H1 (cell line): ENCODE measurements around the gene NHP2. TPM values are rescaled to one million over a fixed set of nuclear protein-coding genes. Genes with fewer than 3 reads are reported as not detected.
A peak's percentile ranks its signal among the peaks of the same experiment; 100 is the strongest.

ENCODE experiments used
- CTCF ChIA-PET: fragments of 300-600 bp; sonication (Branson Sonifier 250); formaldehyde crosslinking; loops from one replicate; lab custom pipeline; 2021; ENCODE audit not compliant: partially characterized antibody; lab: Charles Lee
- POLR2A ChIA-PET: fragments of 300-600 bp; sonication (Branson Sonifier 250); formaldehyde crosslinking; loops from one replicate; lab custom pipeline; 2021; ENCODE audit warnings: inconsistent platforms; ENCODE audit not compliant: partially characterized antibody; lab: Charles Lee
- DNase-seq, 2 experiments: peaks; one replicate each; pipeline versions ENCODE4 v3.0.0 to v3.0.0-alpha.2; 2010 to 2022; ENCODE audit warnings: low spot score in 2 of 2, low read depth in 1 of 2, mixed read lengths in 1 of 2
- FAIRE-seq: peaks from 2 replicates; lab custom pipeline; 2011; peaks lifted over from hg19 to GRCh38; lab: Jason Lieb, UNC
- H2AFZ ChIP-seq: 2 replicates; pipeline ENCODE4 v1.8.1; 2012; ENCODE audit warnings: low read length, inconsistent platforms
- H2AK5ac ChIP-seq: 2 replicates; pipeline ENCODE4 v1.6.1; 2013; ENCODE audit warnings: low read depth, low read length
- H2BK120ac ChIP-seq: replicated peaks from 2 replicates; pipeline ENCODE3; 2013; ENCODE audit warnings: low read depth, low read length, inconsistent platforms
- H2BK12ac ChIP-seq: 2 replicates; pipeline ENCODE4 v1.6.1; 2013; ENCODE audit warnings: low read depth, low read length
- H2BK15ac ChIP-seq: 2 replicates; pipeline ENCODE4 v1.6.1; 2013; ENCODE audit warnings: low read length
- H2BK20ac ChIP-seq: 2 replicates; pipeline ENCODE4 v1.6.1; 2013; ENCODE audit warnings: low read length
- H2BK5ac ChIP-seq: 2 replicates; pipeline ENCODE4 v1.6.1; 2013; ENCODE audit warnings: low read depth, low read length
- H3K14ac ChIP-seq: 2 replicates; pipeline ENCODE4 v1.6.1; 2013; ENCODE audit warnings: inconsistent platforms; ENCODE audit not compliant: insufficient read length
- H3K18ac ChIP-seq: 2 replicates; pipeline ENCODE4 v1.6.1; 2013; ENCODE audit warnings: low read length; ENCODE audit errors: extremely low read depth
- H3K23ac ChIP-seq: 2 replicates; pipeline ENCODE4 v1.6.1; 2013; ENCODE audit warnings: inconsistent platforms; ENCODE audit not compliant: insufficient read length
- H3K23me2 ChIP-seq: 2 replicates; pipeline ENCODE4 v1.6.1; 2013; ENCODE audit warnings: low read depth, low read length
- H3K27ac ChIP-seq: 2 replicates; pipeline ENCODE4 v1.6.1; 2011; ENCODE audit warnings: low read depth, low read length, inconsistent platforms
- H3K27me3 ChIP-seq, 4 experiments: replicated peaks in 1 of 4; 1 replicate in 1 of 4; 2 replicates in 3 of 4; pipeline versions ENCODE4 v1.6.1 to v1.8.1; 2011 to 2013; ENCODE audit warnings: low read length in 3 of 4, mild to moderate bottlenecking in 3 of 4, inconsistent platforms in 2 of 4, mixed read lengths in 2 of 4, moderate library complexity in 1 of 4; ENCODE audit not compliant: control insufficient read depth in 3 of 4, insufficient read depth in 3 of 4; ENCODE audit errors: extremely low read depth in 1 of 4
- H3K36me3 ChIP-seq, 4 experiments: 2 replicates each; pipeline versions ENCODE4 v1.6.1 to v1.8.1; 2011 to 2013; ENCODE audit warnings: mild to moderate bottlenecking in 4 of 4, low read length in 3 of 4, moderate library complexity in 2 of 4, control low read depth in 1 of 4, inconsistent platforms in 1 of 4; ENCODE audit not compliant: insufficient read depth in 4 of 4, control insufficient read depth in 2 of 4
- H3K4ac ChIP-seq: replicated peaks from 2 replicates; pipeline ENCODE3; 2013; ENCODE audit warnings: low read length, low read depth, mixed read lengths, inconsistent platforms; ENCODE audit not compliant: insufficient read length
- H3K4me1 ChIP-seq, 4 experiments: replicated peaks in 1 of 4; 1 replicate in 1 of 4; 2 replicates in 3 of 4; pipeline versions ENCODE4 v1.6.1 to v1.8.1; 2011 to 2013; ENCODE audit warnings: low read length in 3 of 4, inconsistent platforms in 2 of 4, mixed read lengths in 1 of 4; ENCODE audit not compliant: insufficient read depth in 4 of 4, control insufficient read depth in 3 of 4
- H3K4me2 ChIP-seq, 2 experiments: 2 replicates each; pipeline versions ENCODE4 v1.6.1 to v1.8.1; 2011 to 2013; ENCODE audit warnings: low read depth in 2 of 2, low read length in 2 of 2, control low read depth in 1 of 2, inconsistent platforms in 1 of 2, mild to moderate bottlenecking in 1 of 2; ENCODE audit not compliant: insufficient read depth in 1 of 2
- H3K4me3 ChIP-seq, 4 experiments: fragments of 200-600, 300-600 bp in 1 of 4; sonication (generic), shearing (Covaris generic), sonication (Bioruptor Twin) in 1 of 4; 2 replicates each; pipeline versions ENCODE4 v1.5.1 to v1.8.1; 2011 to 2016; ENCODE audit warnings: low read length in 4 of 4, low read depth in 3 of 4, control low read depth in 2 of 4, inconsistent platforms in 2 of 4, mild to moderate bottlenecking in 2 of 4, mixed read lengths in 1 of 4, moderate library complexity in 1 of 4; ENCODE audit not compliant: insufficient read depth in 2 of 4; ENCODE audit errors: extremely low read depth in 1 of 4
- H3K56ac ChIP-seq: replicated peaks from 2 replicates; pipeline ENCODE3; 2013; ENCODE audit warnings: low read depth, mild to moderate bottlenecking, mixed read lengths, low read length, inconsistent platforms; ENCODE audit not compliant: insufficient read length
- H3K79me1 ChIP-seq: 2 replicates; pipeline ENCODE4 v1.6.1; 2013; ENCODE audit warnings: low read depth, low read length, control low read depth
- H3K79me2 ChIP-seq, 2 experiments: 2 replicates each; pipeline versions ENCODE4 v1.6.1 to v1.8.1; 2012 to 2013; ENCODE audit warnings: low read length in 2 of 2, mild to moderate bottlenecking in 2 of 2, inconsistent platforms in 1 of 2; ENCODE audit not compliant: insufficient read depth in 2 of 2, control insufficient read depth in 1 of 2
- H3K9ac ChIP-seq, 4 experiments: replicated peaks in 1 of 4; 1 replicate in 1 of 4; 2 replicates in 3 of 4; pipeline versions ENCODE4 v1.6.1 to v1.8.1; 2011 to 2013; ENCODE audit warnings: low read depth in 3 of 4, low read length in 3 of 4, control low read depth in 2 of 4, mild to moderate bottlenecking in 2 of 4, moderate library complexity in 2 of 4, inconsistent platforms in 1 of 4; ENCODE audit errors: extremely low read depth in 1 of 4
- H3K9me3 ChIP-seq, 2 experiments: 2 replicates each; pipeline versions ENCODE4 v1.6.1 to v1.8.1; 2012 to 2013; ENCODE audit warnings: mild to moderate bottlenecking in 2 of 2, moderate library complexity in 2 of 2, control low read depth in 1 of 2, inconsistent platforms in 1 of 2, low read depth in 1 of 2, low read length in 1 of 2, mixed read lengths in 1 of 2; ENCODE audit not compliant: insufficient read depth in 2 of 2
- H4K20me1 ChIP-seq, 2 experiments: replicated peaks in 1 of 2; 2 replicates each; pipeline versions ENCODE3 to v1.8.1; 2011 to 2013; ENCODE audit warnings: inconsistent platforms in 2 of 2, low read length in 2 of 2, mild to moderate bottlenecking in 1 of 2; ENCODE audit not compliant: insufficient read depth in 2 of 2, control insufficient read depth in 1 of 2
- H4K5ac ChIP-seq: 2 replicates; pipeline ENCODE4 v1.6.1; 2013; ENCODE audit warnings: low read length, low read depth, mixed read lengths, inconsistent platforms; ENCODE audit not compliant: insufficient read length
- H4K8ac ChIP-seq: 2 replicates; pipeline ENCODE4 v1.8.0; 2013; ENCODE audit warnings: mild to moderate bottlenecking, moderate library complexity, low read length, inconsistent platforms; ENCODE audit not compliant: insufficient read depth; ENCODE audit errors: extremely low read depth
- H4K91ac ChIP-seq: replicated peaks from 2 replicates; pipeline ENCODE3; 2013; ENCODE audit warnings: low read length, mixed read lengths, inconsistent platforms; ENCODE audit not compliant: insufficient read length
- BCL11A ChIP-seq, 2 experiments: IDR thresholded peaks; one replicate each; pipeline ENCODE4 v1.6.1; 2011; ENCODE audit warnings: low read depth in 2 of 2, low read length in 2 of 2, mild to moderate bottlenecking in 2 of 2
- CEBPB ChIP-seq: IDR thresholded peaks from 2 replicates; pipeline ENCODE4 v1.6.1; 2012; ENCODE audit warnings: low read depth, low read length
- CTCF ChIP-seq, 3 experiments: IDR thresholded peaks; 1 replicate in 2 of 3; 2 replicates in 1 of 3; pipeline versions ENCODE4 v1.5.1 to v1.6.1; 2011; ENCODE audit warnings: low read length in 3 of 3, mild to moderate bottlenecking in 3 of 3, inconsistent platforms in 2 of 3, low read depth in 1 of 3, moderate library complexity in 1 of 3; ENCODE audit not compliant: insufficient read depth in 1 of 3; ENCODE audit errors: control extremely low read depth in 1 of 3
- EP300 ChIP-seq, 2 experiments: IDR thresholded peaks; 1 replicate in 1 of 2; 2 replicates in 1 of 2; pipeline ENCODE4 v1.6.1; 2011 to 2012; ENCODE audit warnings: low read depth in 2 of 2, low read length in 2 of 2, mild to moderate bottlenecking in 2 of 2, borderline replicate concordance in 1 of 2, inconsistent platforms in 1 of 2, moderate library complexity in 1 of 2
- KDM1A ChIP-seq: fragments of 200-600, 300-600 bp; sonication (generic); IDR thresholded peaks from 2 replicates; pipeline ENCODE4 v1.7.1; 2016; ENCODE audit warnings: mild to moderate bottlenecking, low read length, borderline replicate concordance
- KDM5A ChIP-seq: fragments of 200-600 bp; IDR thresholded peaks from 2 replicates; pipeline ENCODE4 v1.7.1; 2012; ENCODE audit warnings: mild to moderate bottlenecking, low read length, inconsistent platforms, mixed read lengths
- PHF8 ChIP-seq: fragments of 200-600 bp; sonication (generic); conservative IDR thresholded peaks from 2 replicates; pipeline ENCODE4 v1.7.1; 2012; ENCODE audit warnings: low read depth, mild to moderate bottlenecking, inconsistent platforms, low read length, moderate library complexity
- POLR2A ChIP-seq, 2 experiments: IDR thresholded peaks; 1 replicate in 1 of 2; 2 replicates in 1 of 2; pipeline ENCODE4 v1.6.1; 2011; ENCODE audit warnings: low read depth in 2 of 2, low read length in 2 of 2, mild to moderate bottlenecking in 2 of 2; ENCODE audit errors: control extremely low read depth in 1 of 2
- RBBP5 ChIP-seq: IDR thresholded peaks from 2 replicates; pipeline ENCODE4 v1.7.1; 2012; ENCODE audit warnings: low read depth, mild to moderate bottlenecking, inconsistent platforms, low read length, moderate library complexity, borderline replicate concordance
- SUZ12 ChIP-seq: fragments of 200-600 bp; sonication (generic); IDR thresholded peaks from 2 replicates; pipeline ENCODE4 v1.6.1; 2012; ENCODE audit warnings: mild to moderate bottlenecking, inconsistent platforms, low read length, moderate library complexity, mixed read lengths
- WGBS, 2 experiments: shearing (Covaris generic) in 1 of 2; methylation state at CpG; one replicate each; pipeline versions ENCODE4 v1.1.6 to v1.1.7; 2013 to 2015; ENCODE audit warnings: low lambda C conversion rate in 2 of 2, mixed read lengths in 2 of 2, inconsistent platforms in 1 of 2, low coverage in 1 of 2, missing lambda C conversion rate in 1 of 2; ENCODE audit not compliant: insufficient replicate concordance in 2 of 2, insufficient coverage in 1 of 2, insufficient read length in 1 of 2; ENCODE audit errors: extremely low coverage in 1 of 2, missing lambda C conversion rate in 1 of 2; 5-methylcytosine and 5-hydroxymethylcytosine counted together
- polyA plus RNA-seq, 7 experiments: library from polyadenylated mRNA; depleted of rRNA in 3 of 7; stranded (reverse) in 5 of 7; unstranded in 2 of 7; fragments of >200 nt in 5 of 7; fragments of 200-250 nt in 2 of 7; gene quantifications; 1 replicate in 5 of 7; 2 replicates in 1 of 7; 4 replicates in 1 of 7; pipeline versions ENCODE4 v1.2.1 to v1.2.3, GENCODE V29; 2011 to 2013; ENCODE audit warnings: missing spikeins in 2 of 7, mixed read lengths in 2 of 7
- total RNA-seq: library from RNA; stranded (reverse); fragmentation: NEBNext Ultra II Directional; extraction: Animal tissue kit (Norgen Biotek cat#: 25700); gene quantifications from 2 replicates; pipeline ENCODE4 v1.2.1, GENCODE V29; 2021

Gene NHP2
- total and polyA plus RNA-seq, 2 of the 8 experiments (the other 6 are each of a cell fraction or from before 2014, with no cell fraction given) = 241 to 263 TPM

GRCh38 chr5:178126556-178126955, 27.1 kb downstream of the NHP2 start:
- Histone ChIP-seq H3K18ac (no peak overlapping the region), H3K4me3 (peak overlapping the region in 2 of 4 experiments; percentile 3 to 34; a peak in 3 of 8 replicates), H3K36me3 (peaks cover 7 to 20% (median 14%) of the 10 kb centered on the region in 4 experiments; a peak in 6 of 8 replicates), H3K4me2 (peak overlapping the region; percentile 36 to 49; a peak in 2 of 4 replicates), H3K14ac (no peak overlapping the region), H2BK20ac (no peak overlapping the region), H4K91ac (no peak overlapping the region), H4K20me1 (peaks cover under 1 to 4% of the 10 kb centered on the region in 2 experiments), H3K27me3 (no peaks in the 10 kb centered on the region), H2BK12ac (no peak overlapping the region), H3K79me2 (peaks cover 0 to 18% of the 10 kb centered on the region in 2 experiments; a peak in 3 of 4 replicates), H2AK5ac (no peak overlapping the region), H3K27ac (peak overlapping the region; percentile 82; the same call in 1 of the 2 replicates), H3K9me3 (no peaks in the 10 kb centered on the region), H3K4me1 (peaks cover 12 to 45% (median 28%) of the 10 kb centered on the region in 4 experiments), H3K23me2 (peaks cover 2% of the 10 kb centered on the region; the same call in 1 of the 2 replicates), H3K79me1 (peaks cover 4% of the 10 kb centered on the region; the same call in 1 of the 2 replicates), H2BK15ac (no peak overlapping the region), H4K8ac (peak overlapping the region; percentile 72; the same call in 1 of the 2 replicates), H3K23ac (no peak overlapping the region), H4K5ac (no peak overlapping the region), H2BK120ac (no peak overlapping the region), H2AFZ (no peak overlapping the region), H3K56ac (no peak overlapping the region), H2BK5ac (peak overlapping the region; percentile 48; the same call in 1 of the 2 replicates), H3K9ac (no peak overlapping the region; a peak in 1 of 7 replicates), H3K4ac (no peak overlapping the region)
- WGBS, 2 experiments = 2% methylated on average over 3 of the region's 3 CpGs; no CpG with 5 or more reads in 1 of the 2 experiments
- ChIA-PET POLR2A (interaction anchor here (0.6 to 40.7 kb wide), 17 partner anchors 7 to 583 kb away, joined by 3 to 1250 read pairs (median 4); partner anchors contain the start of genes HNRNPAB, N4BP3, NHP2 and RMND5B), CTCF (interaction anchor here (0.6 to 9.1 kb wide), 7 partner anchors 11 to 687 kb away, joined by 3 to 149 read pairs (median 7); partner anchors contain the start of gene NHP2)
- DNase-seq (peak in 1 of 2 experiments; percentile 77), FAIRE-seq (peak; percentile 100)
- TF ChIP-seq CEBPB (no peak), PHF8 (no peak), POLR2A (IDR thresholded peaks at IDR 0.05; ENCODE audit: control extremely low read depth in 1 of 2, low read depth in 2 of 2, low read length in 2 of 2) (peak in 1 of 2 experiments; percentile 73; a peak in 1 of 3 replicates), KDM5A (no peak), EP300 (IDR thresholded peaks at IDR 0.05; ENCODE audit: borderline replicate concordance in 1 of 2, low read depth in 2 of 2, low read length in 2 of 2) (peak in 1 of 2 experiments; percentile 91; a peak in 2 of 3 replicates), CTCF (IDR thresholded peaks at IDR 0.05; ENCODE audit: control extremely low read depth in 1 of 3, insufficient read depth in 1 of 3, low read depth in 1 of 3, low read length in 3 of 3) (no peak), RBBP5 (no peak), KDM1A (no peak), SUZ12 (no peak), BCL11A (IDR thresholded peaks at IDR 0.05; ENCODE audit: low read depth in 2 of 2, low read length in 2 of 2) (peak in 1 of 2 experiments; percentile 6)
